ENCODE data around the gene LYST.
"Not testable (repeated sequence)": the region's sequence is repeated elsewhere in the genome, so short reads cannot be mapped to it uniquely, and the experiment has no call there.

The LYST gene

DNA sequence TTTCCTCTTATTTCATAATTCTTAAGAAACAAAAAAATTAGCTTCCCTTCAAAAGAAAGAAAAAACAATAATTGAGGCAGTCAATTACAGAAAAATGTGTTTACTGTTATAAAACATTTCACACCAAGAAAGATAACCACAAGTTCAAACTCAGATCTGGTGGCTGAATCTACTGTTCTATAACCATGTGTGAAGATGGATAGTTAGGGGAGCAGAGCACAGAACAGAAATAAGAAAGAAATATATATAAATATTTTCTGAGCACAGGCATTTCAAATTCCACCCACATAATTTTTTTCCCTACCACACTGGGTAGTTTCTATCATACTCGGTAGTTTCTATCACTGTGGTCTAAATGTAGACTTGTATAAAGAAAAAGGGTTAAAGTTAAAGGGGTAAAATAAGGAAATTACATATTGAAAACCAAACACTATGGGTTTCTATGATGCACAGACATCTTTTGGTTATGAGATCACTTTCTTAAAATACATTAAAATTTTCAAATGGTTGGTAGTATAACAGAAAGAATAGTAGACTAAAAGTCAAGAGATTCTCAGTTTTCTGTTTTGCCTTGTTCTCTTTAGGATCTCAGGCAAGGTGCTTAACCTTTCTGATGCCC is 10.8 kb downstream of the LYST start:
- DNase-seq (ENCODE audit: low read depth): no peak

- DNase-seq (ENCODE audit: low read depth): no peak
Observed at GRCh38 chr1:235854347-235854746, 12.4 kb downstream of the LYST start.

GRCh38 chr1:235853653-235854052 is 13.1 kb downstream of the LYST start:
- DNase-seq (ENCODE audit: low read depth): no peak

DNA sequence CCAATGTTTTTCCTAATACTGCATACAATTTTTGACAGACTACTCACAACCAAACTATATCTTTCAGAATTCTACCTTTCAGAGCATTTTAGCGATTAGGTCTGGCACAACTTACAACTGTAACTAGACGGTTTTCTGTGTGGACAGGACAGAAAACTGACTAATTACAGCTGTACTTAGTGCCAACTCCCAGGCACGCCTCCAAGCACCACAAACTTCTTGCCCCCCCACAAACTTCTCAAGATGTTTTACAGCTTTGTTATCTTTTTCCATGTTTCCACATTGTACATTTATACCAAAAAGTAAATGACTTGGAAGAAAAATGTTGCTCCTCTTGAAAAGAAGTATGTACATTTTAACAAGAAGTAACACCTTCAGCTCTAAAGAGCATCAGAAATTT is 13.8 kb downstream of the LYST start:
- DNase-seq (ENCODE audit: low read depth): peak; percentile 31

DNA sequence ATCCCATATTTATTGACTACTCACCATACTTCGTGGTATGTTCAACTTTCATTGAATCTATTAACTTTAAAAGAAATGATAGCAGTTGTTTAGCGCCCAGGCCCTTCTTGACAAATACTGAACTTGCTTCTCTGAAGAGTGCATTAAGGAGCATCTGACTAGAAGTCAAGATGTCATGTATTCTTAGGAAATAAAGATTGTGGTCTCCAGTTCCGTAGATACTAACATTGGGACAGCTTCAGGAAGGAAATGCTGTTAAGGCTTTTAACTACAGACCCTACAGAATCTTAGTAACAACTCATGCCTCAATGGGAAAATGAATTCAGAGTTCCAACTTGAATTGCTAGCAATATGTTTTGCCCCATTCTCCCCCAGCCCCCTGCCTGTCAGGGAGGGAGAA is 14.8 kb downstream of the LYST start:
- DNase-seq (ENCODE audit: low read depth): no peak

DNA sequence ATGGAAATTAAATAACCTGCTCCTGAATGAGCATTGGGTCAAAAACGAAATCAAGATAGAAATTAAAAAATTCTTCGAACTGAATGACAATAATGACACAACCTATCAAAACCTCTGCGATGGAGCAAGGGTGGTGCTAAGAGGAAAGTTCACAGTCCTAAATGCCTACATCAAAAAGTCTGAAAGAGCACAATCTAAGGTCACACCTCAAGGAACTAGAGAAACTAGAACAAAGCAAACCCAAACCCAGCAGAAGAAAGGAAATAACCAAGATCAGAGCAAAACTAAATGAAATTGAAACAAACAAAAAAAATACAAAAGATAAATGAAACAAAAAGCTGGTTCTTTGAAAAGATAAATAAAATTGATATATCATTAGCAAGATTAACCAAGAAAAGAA is 18.5 kb downstream of the LYST start:
- DNase-seq (ENCODE audit: low read depth): not testable (repeated sequence)

DNA sequence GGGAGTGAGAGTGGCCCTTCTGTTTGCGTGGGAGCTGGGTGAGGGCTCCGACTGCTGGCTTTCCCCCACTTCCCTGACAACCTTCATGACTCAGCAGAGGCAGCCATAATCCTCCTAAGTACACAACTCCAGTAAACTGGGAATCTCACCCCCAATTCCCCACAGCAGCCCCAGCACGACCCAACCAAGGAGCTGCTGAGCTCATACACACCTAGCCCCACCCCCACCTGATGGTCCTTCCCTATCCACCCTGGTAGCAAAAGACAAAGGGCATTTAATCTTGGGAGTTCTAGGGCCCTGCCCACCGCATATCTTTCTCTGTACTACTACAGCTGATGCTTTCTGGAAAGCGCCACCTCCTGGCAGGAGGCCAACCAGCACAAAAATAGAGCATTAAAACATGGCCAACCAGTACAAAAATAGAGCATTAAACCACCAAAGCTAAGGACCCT is 21.0 kb downstream of the LYST start:
- DNase-seq (ENCODE audit: low read depth): not testable (repeated sequence)

- no peak for DNase-seq (ENCODE audit: low read depth)
Observed at GRCh38 chr1:235844776-235845175, 21.9 kb downstream of the LYST start.

DNA sequence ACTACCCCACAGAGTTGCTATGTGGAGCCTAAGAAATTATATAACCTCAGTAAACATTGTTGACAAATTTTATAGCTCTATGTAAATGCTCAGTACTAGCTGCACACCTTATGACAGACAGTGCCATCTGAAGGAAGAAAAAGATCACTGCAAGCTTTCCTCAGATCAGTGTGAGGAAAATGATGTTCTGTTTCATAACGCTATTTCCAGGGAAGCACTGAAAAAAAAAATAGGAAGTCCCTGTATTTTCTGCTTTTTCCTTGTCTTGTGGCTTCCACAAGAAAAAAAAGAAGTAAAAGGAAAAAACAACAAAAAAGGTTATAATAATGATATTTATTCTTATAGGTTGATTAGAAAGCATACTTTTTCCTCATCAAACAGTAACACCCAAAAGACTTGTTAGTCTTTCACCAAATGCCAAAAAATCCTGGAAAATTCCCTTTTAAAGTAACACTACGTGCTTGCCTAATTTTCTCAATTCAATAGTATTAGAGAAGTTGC is 23.2 kb downstream of the LYST start:
- peak; percentile 58 for DNase-seq (ENCODE audit: low read depth)

GRCh38 chr1:235841938-235842545 is 24.7 kb downstream of the LYST start:
- no peak for DNase-seq (ENCODE audit: low read depth)

GRCh38 chr1:235838021-235838420 is 28.7 kb downstream of the LYST start:
- DNase-seq (ENCODE audit: low read depth): no peak

GRCh38 chr1:235835226-235835625 is 31.5 kb downstream of the LYST start:
- peak; percentile 32 for DNase-seq (ENCODE audit: low read depth)

GRCh38 chr1:235834620-235835019 is 32.1 kb downstream of the LYST start:
- DNase-seq (ENCODE audit: low read depth): no peak

DNA sequence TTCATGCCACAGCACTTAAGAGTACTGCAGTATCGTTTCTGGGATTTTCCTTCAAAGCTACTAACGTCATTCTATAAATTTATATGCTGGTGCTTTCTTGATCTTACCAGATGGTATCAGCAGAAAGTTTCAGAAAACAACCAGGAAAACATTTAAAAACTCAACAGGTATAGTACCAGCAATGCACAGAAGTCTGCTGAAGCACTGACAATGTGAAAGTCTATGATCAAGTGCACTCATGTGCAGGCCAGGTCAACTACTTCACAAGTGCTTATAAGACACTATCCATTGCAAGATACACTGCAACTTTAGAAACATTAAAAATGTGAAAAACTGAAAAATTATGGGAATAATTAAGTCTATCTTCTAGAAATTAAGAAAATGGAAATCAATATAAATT is 34.7 kb downstream of the LYST start:
- no peak for DNase-seq (ENCODE audit: low read depth)

DNA sequence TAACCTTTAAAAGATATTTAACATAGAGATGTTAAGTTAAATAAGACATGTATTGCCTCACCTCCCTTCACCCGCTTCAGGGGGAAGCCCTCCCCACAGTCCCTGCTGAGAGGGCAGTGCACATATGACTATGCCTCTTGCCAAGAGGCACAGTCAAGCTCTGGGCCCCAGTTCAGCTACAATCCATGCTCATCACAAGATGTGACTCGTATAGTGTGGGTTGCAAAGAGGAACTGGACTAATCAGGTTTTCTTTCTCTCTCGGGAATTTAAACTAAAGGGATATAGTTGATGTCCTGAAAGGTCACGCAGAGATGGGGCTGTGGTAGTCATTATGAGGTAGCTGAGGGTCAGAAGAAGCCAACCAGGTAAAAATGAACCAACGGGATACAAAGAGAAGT is 35.6 kb downstream of the LYST start:
- peak; percentile 65 for DNase-seq (ENCODE audit: low read depth)

DNA sequence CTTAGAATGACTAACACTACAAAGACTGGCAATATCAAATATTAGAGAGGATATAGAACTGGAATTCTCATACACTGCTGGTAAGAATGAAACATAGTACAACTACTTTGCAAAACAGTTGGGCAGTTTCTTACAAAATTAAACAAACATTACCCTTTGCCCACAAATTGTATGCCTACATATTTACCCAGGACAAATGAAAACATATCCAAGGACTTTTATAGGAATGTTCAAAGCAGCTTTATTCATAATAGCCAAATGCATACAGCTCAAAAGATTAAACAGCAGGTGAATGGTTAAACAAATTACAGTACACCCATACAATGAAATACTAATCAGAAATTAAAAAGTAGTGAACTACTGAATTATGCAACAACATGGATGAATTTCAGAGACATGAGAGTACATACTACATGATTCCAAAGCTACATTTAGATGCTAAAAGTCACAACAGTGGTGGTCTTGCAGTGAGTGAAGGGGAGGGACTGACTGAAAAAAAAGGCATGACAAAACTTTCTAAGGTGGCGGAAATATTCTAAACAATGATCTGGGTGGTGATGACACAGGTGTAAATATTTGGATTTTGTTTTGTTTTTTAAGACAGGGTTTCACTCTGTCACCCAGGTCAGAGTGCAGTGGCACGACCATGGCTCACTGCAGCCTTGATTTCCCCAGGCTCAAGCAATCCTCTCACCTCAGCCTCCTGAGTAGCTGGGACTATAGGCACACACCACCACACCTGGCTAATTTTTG is 40.4 kb downstream of the LYST start:
- no peak for DNase-seq (ENCODE audit: low read depth)

GRCh38 chr1:235825229-235825628 is 41.5 kb downstream of the LYST start:
- DNase-seq (ENCODE audit: low read depth): no peak

GRCh38 chr1:235823684-235824083 is 43.0 kb downstream of the LYST start:
- DNase-seq (ENCODE audit: low read depth): no peak

DNA sequence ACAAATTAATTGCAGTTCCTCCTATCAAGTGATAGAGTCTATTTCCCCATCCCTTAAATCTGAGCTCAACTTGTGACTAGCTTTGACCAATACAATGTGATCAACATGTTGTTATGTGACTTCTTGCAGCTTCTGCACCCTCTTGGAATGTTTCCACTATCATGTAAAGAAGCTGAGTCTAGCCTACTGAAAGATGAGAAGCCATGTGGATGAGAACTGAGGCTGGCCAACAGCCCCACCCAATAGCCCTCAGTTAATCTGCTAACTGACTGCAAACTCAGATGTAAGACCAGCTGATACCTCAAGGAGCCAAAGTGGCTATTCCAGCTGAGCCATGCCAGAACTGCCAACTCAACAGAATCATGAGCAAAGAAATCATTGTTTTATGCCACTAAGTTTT is 44.0 kb downstream of the LYST start:
- peak; percentile 26 for DNase-seq (ENCODE audit: low read depth)

GRCh38 chr1:235821361-235821981 is 45.2 kb downstream of the LYST start:
- peak; percentile 91 for DNase-seq (ENCODE audit: low read depth)

DNA sequence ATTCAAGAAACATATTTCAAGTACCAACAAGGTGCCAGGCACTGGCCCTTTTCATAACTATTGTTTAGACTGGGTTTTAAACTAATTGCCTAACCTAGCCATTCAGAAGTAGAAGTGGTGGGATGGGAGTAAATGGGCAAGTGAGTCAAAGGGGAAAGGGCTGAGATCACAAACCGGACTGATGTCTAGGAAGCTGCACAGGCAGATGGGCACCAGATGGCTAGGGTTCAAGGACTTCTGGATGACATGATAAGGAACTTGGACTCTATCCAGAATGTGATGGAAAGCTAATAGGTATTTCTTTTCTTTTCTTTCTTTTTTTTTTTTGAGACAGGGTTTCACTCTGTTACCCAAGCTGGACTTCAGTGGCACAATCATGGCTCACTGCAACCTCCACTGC is 46.6 kb downstream of the LYST start:
- no peak for DNase-seq (ENCODE audit: low read depth)

DNA sequence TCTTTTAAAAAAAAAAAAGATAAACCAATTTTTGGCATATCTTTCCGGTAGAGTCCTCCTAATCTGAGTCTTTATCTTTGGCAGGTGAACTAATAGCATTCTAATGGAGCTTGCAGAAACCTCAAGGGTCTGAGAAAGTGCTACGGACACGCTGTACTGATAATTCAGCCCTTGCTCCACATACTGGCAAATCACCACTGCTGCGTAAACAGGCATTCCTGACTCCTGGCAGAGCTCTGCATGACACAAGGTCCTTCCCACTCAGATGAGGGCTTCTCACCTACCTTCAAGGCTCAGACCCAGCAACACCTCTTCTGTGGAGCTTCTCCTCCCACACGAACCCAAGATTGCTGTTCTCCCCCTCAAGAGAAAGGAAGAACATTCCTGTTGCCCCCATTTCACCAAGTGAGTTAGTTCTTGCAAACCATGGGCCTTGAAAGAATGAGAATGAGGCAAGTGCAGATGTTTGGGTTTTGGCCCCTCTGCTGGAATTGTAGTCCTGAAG is 48.0 kb downstream of the LYST start:
- no peak for DNase-seq (ENCODE audit: low read depth)

All from EH (cell line).